GM18499 (cell line): ENCODE data around the gene CPEB3.
A peak's percentile ranks its signal among the peaks of the same experiment; 100 is the strongest.
"Not testable (repeated sequence)": the region's sequence is repeated elsewhere in the genome, so short reads cannot be mapped to it uniquely, and the experiment has no call there.

ENCODE experiments used
- ATAC-seq: cut with Tn5 transposase; IDR thresholded peaks from one replicate; pipeline ENCODE4 v1.9.1; 2021; ENCODE audit warnings: moderate number of reproducible peaks; ENCODE audit not compliant: insufficient read depth, unreplicated experiment

The CPEB3 gene

GRCh38 chr10:92149261-92149660 lies 141.6 kb downstream of the CPEB3 start:
- no peak for ATAC-seq

DNA sequence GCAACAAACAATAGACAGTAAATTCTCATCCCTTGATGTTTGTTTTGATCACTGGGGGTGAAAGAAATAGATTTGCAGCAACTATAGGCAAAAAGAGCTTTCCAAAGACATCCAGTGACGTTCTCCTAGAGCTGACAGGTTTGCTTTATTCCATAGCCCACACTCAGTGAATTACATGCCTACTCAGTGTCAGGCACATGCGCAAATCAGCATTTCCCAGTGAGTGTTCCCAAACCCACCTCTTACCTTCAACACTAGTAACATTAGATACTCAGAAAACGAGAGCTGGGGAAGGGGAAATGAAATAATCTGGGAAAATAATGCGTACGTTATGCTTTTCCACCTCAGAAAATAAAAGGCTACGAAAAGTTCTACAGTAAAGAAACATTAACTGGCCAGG lies 144.1 kb downstream of the CPEB3 start:
- no peak for ATAC-seq

DNA sequence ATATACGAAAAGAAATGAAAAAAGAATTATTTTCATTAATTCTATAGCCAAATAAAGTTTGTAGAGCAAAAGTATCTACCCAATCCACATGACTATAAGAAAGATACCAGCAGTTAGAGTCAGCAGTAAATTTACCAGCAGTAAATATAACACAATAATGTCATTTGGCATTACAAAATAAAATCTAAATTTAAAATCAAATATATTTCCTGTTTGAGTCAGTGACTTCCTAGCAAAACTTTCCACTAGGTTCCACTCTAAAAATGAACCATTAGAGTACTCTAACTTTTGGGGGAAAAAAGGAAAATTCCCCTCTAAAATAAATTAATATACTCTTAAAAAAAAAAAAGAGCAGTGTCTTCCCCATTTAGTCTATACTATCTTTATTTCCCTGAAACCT lies 144.8 kb downstream of the CPEB3 start:
- no peak for ATAC-seq

GRCh38 chr10:92142949-92143348 lies 147.9 kb downstream of the CPEB3 start:
- peak; percentile 58 for ATAC-seq

DNA sequence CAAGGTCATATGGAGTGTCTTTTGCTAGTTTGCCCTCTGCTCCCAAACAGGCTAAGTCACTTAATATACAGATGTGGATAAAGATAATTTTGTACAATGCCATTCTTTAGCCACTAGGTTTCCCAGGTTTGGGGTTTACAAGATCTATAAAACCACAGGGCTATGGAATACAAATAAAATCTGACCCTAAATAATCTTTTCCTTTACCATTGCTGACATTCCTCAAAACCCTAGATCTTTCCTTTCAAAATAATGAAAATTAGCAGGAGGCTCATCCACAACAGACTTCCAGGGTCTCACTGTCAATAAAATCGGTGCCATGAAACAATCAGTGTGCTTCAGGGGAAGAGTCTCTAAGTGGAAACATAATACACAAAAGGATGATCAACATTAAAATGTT lies 148.4 kb downstream of the CPEB3 start:
- no peak for ATAC-seq

DNA sequence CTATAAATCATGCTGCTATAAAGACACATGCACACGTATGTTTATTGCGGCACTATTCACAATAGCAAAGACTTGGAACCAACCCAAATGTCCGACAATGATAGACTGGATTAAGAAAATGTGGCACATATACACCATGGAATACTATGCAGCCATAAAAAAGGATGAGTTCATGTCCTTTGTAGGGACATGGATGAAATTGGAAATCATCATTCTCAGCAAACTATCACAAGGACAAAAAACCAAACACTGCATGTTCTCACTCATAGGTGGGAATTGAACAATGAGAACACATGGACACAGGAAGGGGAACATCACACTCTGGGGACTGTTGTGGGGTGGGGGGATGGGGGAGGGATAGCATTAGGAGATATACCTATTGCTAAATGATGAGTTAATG lies 149.7 kb downstream of the CPEB3 start:
- not testable (repeated sequence) for ATAC-seq

- ATAC-seq, result not testable (repeated sequence)
Observed at GRCh38 chr10:92134049-92134448, 156.8 kb downstream of the CPEB3 start.

- no peak for ATAC-seq
Observed at GRCh38 chr10:92131275-92131820, 159.5 kb downstream of the CPEB3 start.

DNA sequence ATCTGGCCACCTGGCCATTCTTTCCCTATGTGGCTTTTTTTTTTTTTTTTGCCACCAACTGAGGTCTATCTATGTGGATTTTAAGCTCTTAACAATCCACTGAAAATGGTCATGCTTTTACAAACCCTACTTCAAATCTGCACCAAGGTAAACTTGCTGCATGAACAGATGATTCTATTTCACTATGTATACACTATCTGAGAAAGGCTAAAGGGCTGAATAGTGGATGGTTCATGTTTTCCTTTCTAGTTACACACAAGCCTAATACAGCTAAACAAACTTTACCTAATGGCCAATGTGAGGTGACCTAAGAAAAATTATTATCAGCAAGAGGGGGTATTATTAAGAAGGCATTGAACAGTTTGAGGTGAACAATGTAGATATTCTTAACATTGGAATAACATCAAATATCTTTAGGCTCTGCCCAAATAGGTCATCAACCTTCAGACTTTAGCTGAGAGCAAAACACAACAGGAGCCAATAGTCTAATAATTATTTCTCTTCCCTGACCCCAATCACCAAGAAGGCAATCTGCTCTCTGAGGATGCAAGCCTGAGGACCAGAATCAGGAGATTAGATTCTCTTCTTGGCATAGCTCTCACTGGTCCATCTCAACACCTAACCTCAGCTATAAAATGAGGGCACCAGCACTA lies 160.1 kb downstream of the CPEB3 start:
- no peak for ATAC-seq

- no peak for ATAC-seq
Observed at GRCh38 chr10:92126100-92126650, 164.7 kb downstream of the CPEB3 start.

GRCh38 chr10:92125144-92125543 lies 165.7 kb downstream of the CPEB3 start:
- no peak for ATAC-seq

GRCh38 chr10:92124616-92125143 lies 166.2 kb downstream of the CPEB3 start:
- ATAC-seq, result no peak

DNA sequence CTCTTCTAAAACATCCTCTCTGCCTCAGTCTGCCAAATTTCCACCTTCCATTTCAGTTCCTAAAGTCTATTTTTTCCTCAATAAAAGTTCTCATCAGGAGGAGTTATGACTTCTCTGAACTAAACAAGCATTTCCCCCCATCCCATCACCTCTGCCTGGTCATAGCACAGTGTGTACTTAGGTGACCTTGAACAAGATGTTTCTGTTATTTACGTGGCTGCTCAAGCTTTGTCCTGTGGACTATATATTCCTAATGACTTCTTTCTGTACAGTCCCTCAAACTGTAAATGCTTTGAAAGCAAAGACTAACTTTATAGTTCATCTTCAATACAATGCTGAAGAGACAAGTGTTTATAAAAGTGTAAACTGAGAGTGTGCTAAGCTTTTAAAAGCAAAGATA lies 166.9 kb downstream of the CPEB3 start:
- ATAC-seq, result no peak

DNA sequence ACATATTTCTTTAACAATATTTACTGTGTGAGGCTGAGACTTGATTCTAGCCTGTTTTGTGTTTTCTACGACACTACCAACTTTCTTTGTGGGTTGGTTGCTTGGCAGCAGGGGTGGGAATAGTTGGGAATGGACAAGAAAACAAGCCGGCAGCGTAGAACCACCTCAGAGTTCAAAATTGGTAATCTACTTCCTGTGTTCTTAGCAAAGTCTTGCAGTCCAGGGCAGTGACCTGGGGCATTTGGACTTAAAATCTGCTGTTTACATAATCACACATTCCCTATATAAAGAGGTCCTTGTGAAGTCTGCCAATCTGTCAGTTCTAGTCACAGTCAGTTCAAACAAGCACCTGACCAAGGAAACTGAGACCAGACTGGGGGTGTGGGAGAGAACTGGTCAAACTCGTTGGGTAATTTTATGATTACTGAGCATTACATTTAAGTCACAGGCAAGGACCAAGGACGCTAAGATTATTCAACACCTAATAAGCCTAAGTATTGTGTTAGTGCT lies 167.9 kb downstream of the CPEB3 start:
- no peak for ATAC-seq

DNA sequence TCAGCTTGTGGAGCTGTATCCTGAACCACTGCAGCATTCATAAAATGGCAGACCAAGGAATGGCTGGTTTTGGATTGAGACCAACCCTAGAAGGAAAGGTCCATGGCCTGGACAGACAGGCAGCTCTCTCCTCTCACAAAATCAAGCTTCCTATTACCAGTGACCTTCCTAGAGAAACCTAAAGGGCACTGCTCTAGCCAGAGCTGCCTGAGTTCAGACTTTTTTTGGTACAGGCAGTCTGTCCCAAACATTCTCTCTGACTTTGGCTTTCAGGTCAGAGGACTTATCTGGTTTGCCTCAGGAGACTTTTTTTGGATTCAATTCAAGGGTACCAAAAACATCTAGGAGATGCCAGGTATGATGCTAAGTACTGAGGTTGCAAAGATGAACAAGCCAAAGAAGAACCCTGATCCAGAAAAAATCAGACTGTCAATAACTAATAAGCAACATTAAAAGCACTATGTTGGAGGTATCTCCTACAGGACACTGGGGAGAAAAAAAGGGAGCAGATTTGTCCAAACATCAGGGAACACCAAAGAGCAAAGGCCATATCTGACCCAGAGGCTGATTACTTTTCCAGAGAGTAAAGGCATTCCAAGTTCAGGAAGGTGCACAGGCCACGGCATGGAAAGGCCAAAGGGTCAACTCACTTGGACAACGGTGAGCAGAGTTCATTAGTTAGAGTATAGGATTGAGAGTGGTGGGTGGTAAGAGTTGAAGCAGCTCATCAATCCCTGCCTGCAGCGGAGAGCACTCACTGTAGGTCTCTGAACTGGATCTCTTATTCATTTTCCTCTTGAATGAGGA lies 169.0 kb downstream of the CPEB3 start:
- no peak for ATAC-seq

- no peak for ATAC-seq
Observed at GRCh38 chr10:92119340-92119739, 171.5 kb downstream of the CPEB3 start.

DNA sequence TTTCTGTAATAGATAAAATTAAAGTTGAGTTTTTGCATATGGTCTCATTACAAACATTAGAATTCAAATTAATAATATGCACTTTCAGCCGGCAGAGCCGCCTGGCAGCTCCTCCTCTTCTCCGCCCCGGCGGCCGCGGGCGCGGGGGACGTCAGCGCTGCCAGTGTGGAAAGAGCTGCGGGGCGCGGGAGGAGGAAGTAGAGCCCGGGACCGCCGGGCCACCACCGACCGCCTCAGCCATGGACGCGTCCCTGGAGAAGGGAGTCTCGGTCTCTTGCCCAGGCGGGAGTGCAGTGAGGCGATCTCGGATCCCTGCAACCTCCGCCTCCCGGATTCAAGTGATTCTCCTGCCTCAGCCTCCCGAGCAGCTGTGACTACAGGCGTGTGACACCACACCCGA lies 176.0 kb downstream of the CPEB3 start:
- not testable (repeated sequence) for ATAC-seq

GRCh38 chr10:92113911-92114600 lies 176.8 kb downstream of the CPEB3 start:
- ATAC-seq, result no peak

- ATAC-seq, result no peak
Observed at GRCh38 chr10:92112462-92112861, 178.4 kb downstream of the CPEB3 start.

DNA sequence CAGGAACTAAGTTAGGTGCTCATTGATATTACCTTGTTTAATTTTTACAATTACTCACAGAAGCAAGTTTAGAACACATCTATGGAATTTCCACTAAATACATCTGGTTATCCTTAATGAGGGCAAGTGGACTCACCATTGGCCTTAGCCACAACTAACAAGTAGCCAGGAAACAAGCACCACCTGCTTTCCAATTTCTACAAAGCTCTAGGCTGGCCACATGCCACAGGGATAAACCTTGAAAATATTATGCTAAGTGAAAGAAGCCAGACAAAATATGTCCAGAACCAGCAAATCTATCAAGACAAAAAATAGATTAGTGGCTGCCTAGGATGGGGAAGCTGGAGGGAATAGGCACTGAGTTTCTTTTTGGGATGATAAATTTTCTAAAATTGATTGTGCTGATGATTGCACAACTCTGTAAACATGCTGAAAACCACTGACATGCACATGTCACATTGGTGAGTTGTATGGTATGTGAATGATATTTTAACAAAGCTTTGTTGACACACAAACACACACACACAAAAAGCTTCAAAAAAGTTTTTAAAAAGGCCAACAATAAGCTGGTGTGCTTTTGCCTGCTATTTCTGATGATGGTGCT lies 179.4 kb downstream of the CPEB3 start:
- no peak for ATAC-seq
